ENCODE data around the gene CCNYL1.

- TF ChIP-seq POLR2AphosphoS5 (IDR thresholded peaks at IDR 0.05; ENCODE audit: insufficient read depth in 1 of 2, low read depth in 1 of 2) (no peak), CTCF (IDR thresholded peaks at IDR 0.05) (no peak)
Observed at GRCh38 chr2:207716056-207716455, 4.6 kb downstream of the CCNYL1 start.

Measured in vagina (tissue), 2 donors.